Measurements from ENCODE around the gene FAXC.

The FAXC gene

DNA sequence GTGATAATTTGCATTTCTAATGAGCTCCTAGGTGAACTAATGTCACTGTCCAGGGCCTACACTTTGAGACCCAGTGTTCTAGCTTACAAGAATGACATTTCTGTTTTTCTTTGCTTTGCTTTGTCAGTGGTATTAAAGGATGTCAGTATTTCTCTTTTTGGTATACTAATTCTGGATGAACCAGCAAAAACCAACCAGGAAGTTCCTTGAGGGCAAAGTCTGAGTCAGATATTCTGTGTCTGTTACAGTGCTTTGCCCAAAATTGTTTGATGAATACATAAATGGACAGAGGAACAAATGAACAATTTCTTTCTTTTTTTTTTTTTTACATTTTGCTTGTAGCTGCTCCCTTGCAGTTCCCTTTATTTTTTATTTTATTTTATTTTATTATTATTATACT lies 29.2 kb upstream of the FAXC start:
- in situ Hi-C loops (cut with MboI; ENCODE audit: low pct_unique_long_range_greater_than_20kb, low sequenced_read_pairs, unreplicated experiment): no loop called here
- no peak for DNase-seq (ENCODE audit: low spot score)
- no peak for TF ChIP-seq CTCF (IDR thresholded peaks at IDR 0.05; ENCODE audit: extremely low read depth, insufficient read depth, missing control alignments)

DNA sequence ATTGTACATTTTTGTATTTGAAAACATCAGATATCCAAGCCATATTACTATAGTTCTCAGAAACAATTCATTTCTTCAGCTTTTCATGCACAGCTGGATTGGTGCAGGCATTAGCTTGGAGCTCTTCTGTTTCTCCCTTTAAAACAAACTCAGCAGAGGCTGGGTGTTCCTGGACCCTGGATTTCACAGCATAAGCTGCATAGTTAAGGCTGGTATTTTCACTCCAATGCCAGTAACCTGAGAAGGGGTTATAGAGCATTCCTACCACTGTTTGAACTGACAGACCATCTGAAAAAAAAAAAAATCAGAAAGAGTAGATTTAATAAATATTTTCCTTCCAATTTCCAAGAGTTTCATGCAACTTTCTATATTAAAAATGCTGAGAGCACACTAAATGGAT lies 20.1 kb upstream of the FAXC start:
- TF ChIP-seq CTCF (IDR thresholded peaks at IDR 0.05; ENCODE audit: extremely low read depth, insufficient read depth, missing control alignments): no peak
- in situ Hi-C loops (cut with MboI; ENCODE audit: low pct_unique_long_range_greater_than_20kb, low sequenced_read_pairs, unreplicated experiment): no loop called here
- no peak for DNase-seq (ENCODE audit: low spot score)

DNA sequence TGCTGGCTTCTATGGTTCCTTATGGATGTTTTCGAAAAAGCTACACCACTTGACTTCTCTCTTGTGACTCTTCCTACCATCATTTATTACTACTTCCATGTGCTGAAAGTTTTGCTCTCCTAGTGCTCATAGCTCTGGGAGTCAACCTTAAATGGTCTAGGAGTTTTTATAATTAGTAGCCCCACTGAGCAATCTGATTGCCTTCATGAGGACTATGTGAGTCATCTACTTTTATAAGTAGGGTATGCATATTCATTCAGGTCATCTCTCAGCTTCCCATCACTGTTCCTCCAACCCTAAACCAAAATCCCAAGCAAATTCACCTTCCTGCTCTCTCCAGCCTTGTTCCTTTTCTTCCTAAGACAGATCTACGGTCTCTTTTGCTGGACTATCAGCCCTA lies 17.4 kb upstream of the FAXC start:
- no peak for TF ChIP-seq CTCF (IDR thresholded peaks at IDR 0.05; ENCODE audit: extremely low read depth, insufficient read depth, missing control alignments)
- no peak for DNase-seq (ENCODE audit: low spot score)
- in situ Hi-C loops (cut with MboI; ENCODE audit: low pct_unique_long_range_greater_than_20kb, low sequenced_read_pairs, unreplicated experiment): no loop called here

DNA sequence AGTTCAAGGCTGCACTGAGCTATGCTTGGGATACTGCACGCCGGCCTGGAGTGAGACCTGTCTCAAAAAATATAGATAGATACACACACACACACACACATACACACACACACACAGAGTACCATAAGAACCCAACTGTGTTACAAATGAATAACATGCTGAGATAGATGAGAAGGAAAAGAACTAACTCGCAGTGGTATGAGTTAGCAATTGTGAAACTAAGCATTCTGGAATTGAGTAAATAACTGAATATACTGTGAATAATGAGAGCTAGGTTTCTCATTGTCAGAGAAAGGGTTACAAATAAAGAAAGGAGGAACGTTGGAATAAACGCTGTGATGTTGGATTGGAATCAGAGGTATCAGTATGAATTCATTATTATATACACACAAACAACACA lies 14.6 kb upstream of the FAXC start:
- TF ChIP-seq CTCF (IDR thresholded peaks at IDR 0.05; ENCODE audit: extremely low read depth, insufficient read depth, missing control alignments): no peak
- in situ Hi-C loops (cut with MboI; ENCODE audit: low pct_unique_long_range_greater_than_20kb, low sequenced_read_pairs, unreplicated experiment): no loop called here
- DNase-seq (ENCODE audit: low spot score): peak; percentile 30

DNA sequence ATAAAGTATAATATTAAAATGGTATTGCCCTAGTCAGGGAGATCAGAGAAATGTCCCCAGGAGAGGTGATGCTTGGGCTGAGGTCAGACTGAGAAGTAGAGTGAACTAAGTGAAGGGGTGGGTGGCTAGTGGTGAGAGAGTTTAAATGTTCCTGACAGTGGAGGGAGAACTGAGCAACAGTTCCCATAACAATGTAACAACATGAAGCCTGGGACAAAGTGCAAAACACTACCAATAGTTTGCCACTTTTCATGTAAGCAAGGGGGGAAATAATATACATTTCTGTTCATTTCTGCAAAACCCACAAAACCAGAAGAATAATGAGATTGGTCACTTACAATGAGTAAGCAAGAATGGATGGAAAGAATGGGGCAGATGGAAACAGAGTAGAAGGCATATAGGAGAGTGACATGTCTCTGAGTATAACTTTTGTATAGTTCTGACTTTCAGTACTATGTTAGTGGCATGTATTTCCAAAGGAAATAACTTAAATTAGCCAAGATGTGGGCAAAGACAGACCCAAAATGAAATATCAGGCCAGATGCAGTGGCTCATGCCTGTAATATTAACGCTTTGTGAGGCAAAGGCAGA lies 13.3 kb upstream of the FAXC start:
- in situ Hi-C loops (cut with MboI; ENCODE audit: low pct_unique_long_range_greater_than_20kb, low sequenced_read_pairs, unreplicated experiment): no loop called here
- TF ChIP-seq CTCF (IDR thresholded peaks at IDR 0.05; ENCODE audit: extremely low read depth, insufficient read depth, missing control alignments): no peak
- DNase-seq (ENCODE audit: low spot score): no peak

- in situ Hi-C loops (cut with MboI; ENCODE audit: low pct_unique_long_range_greater_than_20kb, low sequenced_read_pairs, unreplicated experiment): no loop called here
- no peak for TF ChIP-seq CTCF (IDR thresholded peaks at IDR 0.05; ENCODE audit: extremely low read depth, insufficient read depth, missing control alignments)
- DNase-seq (ENCODE audit: low spot score): no peak
Observed at GRCh38 chr6:99359800-99360199, 10.3 kb upstream of the FAXC start.

DNA sequence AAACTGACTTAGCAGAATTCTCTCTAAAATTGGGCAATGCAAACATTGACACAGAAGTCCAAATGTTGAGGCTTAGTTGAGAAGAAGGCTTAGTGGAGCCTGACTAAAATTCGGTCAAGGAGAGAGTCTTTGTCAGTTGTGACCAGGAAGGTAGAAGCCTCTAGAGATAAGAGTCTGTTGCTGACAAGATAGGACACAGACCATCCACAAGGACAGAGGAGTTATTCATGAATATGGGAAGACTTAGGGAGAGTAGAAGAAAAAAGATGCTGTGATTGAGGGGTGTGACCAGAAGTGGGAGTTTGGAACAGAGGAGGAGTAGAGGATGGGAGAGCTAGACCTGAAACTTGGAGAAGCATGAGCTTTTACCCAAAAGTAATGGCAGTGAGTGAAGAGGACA lies 7.2 kb upstream of the FAXC start:
- no peak for TF ChIP-seq CTCF (IDR thresholded peaks at IDR 0.05; ENCODE audit: extremely low read depth, insufficient read depth, missing control alignments)
- in situ Hi-C loops (cut with MboI; ENCODE audit: low pct_unique_long_range_greater_than_20kb, low sequenced_read_pairs, unreplicated experiment): no loop called here
- no peak for DNase-seq (ENCODE audit: low spot score)

All from GM13977 (cell line).